GM19452 (cell line): ENCODE measurements around the gene TBC1D5.

Experiments used
- ATAC-seq: cut with Tn5 transposase; IDR thresholded peaks from one replicate; pipeline ENCODE4 v1.9.1; 2021; ENCODE audit not compliant: unreplicated experiment

The TBC1D5 gene

GRCh38 chr3:17314171-17314570 is 428.3 kb downstream of the TBC1D5 start:
- ATAC-seq = no peak

GRCh38 chr3:17313746-17314145 is 428.7 kb downstream of the TBC1D5 start:
- no peak for ATAC-seq

- no peak for ATAC-seq
These were observed 431.4 kb downstream of the TBC1D5 start for GRCh38 chr3:17310983-17311382.

- ATAC-seq = no peak
These were observed 434.5 kb downstream of the TBC1D5 start for GRCh38 chr3:17307887-17308286.

- no peak for ATAC-seq
These were observed 434.9 kb downstream of the TBC1D5 start for GRCh38 chr3:17307482-17307881.

- no peak for ATAC-seq
These were observed 437.5 kb downstream of the TBC1D5 start for GRCh38 chr3:17304969-17305368.

GRCh38 chr3:17302774-17303173 is 439.7 kb downstream of the TBC1D5 start:
- no peak for ATAC-seq

- ATAC-seq = no peak
These were observed 440.3 kb downstream of the TBC1D5 start for GRCh38 chr3:17302170-17302569.

GRCh38 chr3:17301271-17301670 is 441.2 kb downstream of the TBC1D5 start:
- no peak for ATAC-seq

- ATAC-seq = no peak
These were observed 442.0 kb downstream of the TBC1D5 start for GRCh38 chr3:17300441-17300840.

- no peak for ATAC-seq
These were observed 444.4 kb downstream of the TBC1D5 start for GRCh38 chr3:17298038-17298437.

GRCh38 chr3:17292556-17292955 is 449.9 kb downstream of the TBC1D5 start:
- ATAC-seq = no peak

GRCh38 chr3:17290894-17291293 is 451.5 kb downstream of the TBC1D5 start:
- no peak for ATAC-seq

GRCh38 chr3:17288839-17289399 is 453.5 kb downstream of the TBC1D5 start:
- no peak for ATAC-seq

- no peak for ATAC-seq
These were observed 455.3 kb downstream of the TBC1D5 start for GRCh38 chr3:17287006-17287689.

- ATAC-seq = no peak
These were observed 464.4 kb downstream of the TBC1D5 start for GRCh38 chr3:17278006-17278405.

- ATAC-seq = no peak
These were observed 475.6 kb downstream of the TBC1D5 start for GRCh38 chr3:17266846-17267245.

- no peak for ATAC-seq
These were observed 480.6 kb downstream of the TBC1D5 start for GRCh38 chr3:17261627-17262369.

GRCh38 chr3:17260257-17260656 is 482.2 kb downstream of the TBC1D5 start:
- ATAC-seq = no peak

GRCh38 chr3:17259685-17260084 is 482.7 kb downstream of the TBC1D5 start:
- no peak for ATAC-seq

GRCh38 chr3:17258823-17259436 is 483.5 kb downstream of the TBC1D5 start:
- ATAC-seq = no peak

GRCh38 chr3:17257269-17257668 is 485.2 kb downstream of the TBC1D5 start:
- ATAC-seq = no peak
